ENCODE measurements around the gene FTO. TPM values are rescaled to one million over a fixed set of nuclear protein-coding genes. Genes with fewer than 3 reads are reported as not detected.

The FTO gene
- total and polyA plus RNA-seq, 2 of the 13 experiments (the other 11 are each of a cell fraction or from before 2014, with no cell fraction given): 41.6 to 55.8 TPM

- POLR2A ChIA-PET: no interaction called here
- H3K9me3 ChIP-seq (ENCODE audit: low read length): no peaks in the 10 kb centered on the region
- in situ Hi-C loops (cut with HindIII; ENCODE audit: extremely low pct_ligation_motif_present, low pct_unique_long_range_greater_than_20kb) (no loop called here), intact Hi-C loops (cut with micrococcal nuclease; ENCODE audit: unreplicated experiment) (no loop called here)
- DNase-seq (ENCODE audit: low spot score) (no peak), ATAC-seq (peak; percentile 46; the same call in 1 of the 3 replicates), FAIRE-seq (no peak)
- no peaks in the 10 kb centered on the region for H3K27me3 ChIP-seq (ENCODE audit: control insufficient read depth in 1 of 2, insufficient read depth in 2 of 2, low read length in 2 of 2)
- no TSS peak for BruUV-seq (replicated peaks)
- H3K9ac ChIP-seq (ENCODE audit: insufficient read depth, low read depth, low read length): no peak overlapping the region
- H2AFZ ChIP-seq (ENCODE audit: low read length): no peak overlapping the region
- CTCF ChIA-PET (ENCODE audit: low intra/inter-chr PET ratio, low total read pairs): no interaction called here
- H3K4me1 ChIP-seq (ENCODE audit: insufficient read depth, low read length): peaks cover 81% of the 10 kb centered on the region
- no peaks in the 10 kb centered on the region; a peak in 1 of 5 replicates for H3K36me3 ChIP-seq (replicated peaks in 1 of 2; ENCODE audit: control insufficient read depth in 1 of 2, insufficient read depth in 2 of 2, low read length in 2 of 2)
- no peak overlapping the region for H3K27ac ChIP-seq (ENCODE audit: extremely low read length, insufficient read depth, low read length)
- no peaks in the 10 kb centered on the region for H4K20me1 ChIP-seq (ENCODE audit: insufficient read depth, low read length)
- H3K4me2 ChIP-seq (ENCODE audit: low read depth, low read length): no peak overlapping the region
- no peak overlapping the region for H3K4me3 ChIP-seq (replicated peaks in 1 of 3; ENCODE audit: insufficient read depth in 1 of 3, low read depth in 2 of 3, low read length in 3 of 3)
- no peaks in the 10 kb centered on the region for H3K79me2 ChIP-seq (ENCODE audit: insufficient read depth, low read length)
- 58% methylated on average over 3 of the region's 3 CpGs for WGBS (ENCODE audit: low lambda C conversion rate)
- TF ChIP-seq ZNF235 (CRISPR knock-in tag; IDR thresholded peaks at IDR 0.05; ENCODE audit: borderline replicate concordance) (no peak), SOX13 (IDR thresholded peaks at IDR 0.05) (no peak), SOX13 (CRISPR knock-in tag; conservative IDR thresholded peaks at IDR 0.05 in 1 of 2, IDR thresholded peaks at IDR 0.05 in 1 of 2) (0 out of 4 replicates have a peak, but pooled peaks of 1 of the 2 experiments have one; percentile 7), SIX1 (CRISPR knock-in tag; IDR thresholded peaks at IDR 0.05; ENCODE audit: borderline replicate concordance) (no peak), ZNF513 (CRISPR knock-in tag; conservative IDR thresholded peaks at IDR 0.05) (no peak), SCMH1 (CRISPR knock-in tag; IDR thresholded peaks at IDR 0.05; ENCODE audit: borderline replicate concordance) (no peak), ZNF263 (CRISPR knock-in tag; IDR thresholded peaks at IDR 0.05) (peak; percentile 25; the same call in 1 of the 2 replicates), KDM2A (CRISPR knock-in tag; IDR thresholded peaks at IDR 0.05; ENCODE audit: borderline replicate concordance, low read depth) (no peak)
Measured at GRCh38 chr16:54097774-54098173, 393.8 kb downstream of the FTO start.
